ENCODE results near the gene PHC3.

DNA sequence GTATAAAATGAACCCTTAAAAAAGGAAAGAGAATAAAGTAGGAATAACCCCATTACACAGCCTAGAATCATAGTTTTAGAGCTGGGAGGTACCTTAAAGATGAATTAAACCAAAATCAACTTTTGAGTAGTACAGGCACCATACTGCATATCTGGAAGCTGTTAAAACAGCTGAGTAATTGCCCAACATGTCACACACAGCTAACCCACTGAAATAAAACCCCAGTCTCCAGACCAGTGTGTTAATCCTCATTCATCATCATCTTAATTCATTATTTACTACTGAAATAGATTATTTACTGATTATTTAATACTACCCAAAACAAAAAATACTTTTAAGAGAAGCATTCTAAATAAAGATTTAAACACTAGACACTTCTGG lies 90.9 kb downstream of the PHC3 start:
- TF ChIP-seq CTCF (optimal IDR thresholded peaks at IDR 0.05 in 1 of 3, IDR thresholded peaks at IDR 0.05 in 1 of 3, conservative IDR thresholded peaks at IDR 0.05 in 1 of 3; ENCODE audit: extremely low read depth in 1 of 3, insufficient read depth in 2 of 3, low read length in 3 of 3) (no peak), EZH2 (IDR thresholded peaks at IDR 0.05; ENCODE audit: low read length) (no peak)

Measured in keratinocyte (primary cell).